Pancreas (tissue), 10 donors: ENCODE data around the gene FHOD1. TPM values are rescaled to one million over a fixed set of nuclear protein-coding genes. Genes with fewer than 3 reads are reported as not detected.
A peak's percentile ranks its signal among the peaks of the same experiment; 100 is the strongest.

Source experiments
- ATAC-seq, 4 donors: fragments of 200-7000 bp; cut with Tn5 transposase; one replicate each; pipeline versions ENCODE4 v1.8.0 to v1.9.1; 2020; ENCODE audit warnings: mild to moderate bottlenecking in 4 of 4, moderate library complexity in 4 of 4
- DNase-seq, 6 donors: peaks; one replicate each; pipeline ENCODE4 v3.0.0-alpha.2; 2020
- FAIRE-seq: peaks from 2 replicates; lab custom pipeline; 2012; peaks lifted over from hg19 to GRCh38; lab: Jason Lieb, UNC
- H3K27ac ChIP-seq, 4 donors: fragments of 200-600 bp; sonication (generic); 1 replicate in 3 of 4; 2 replicates in 1 of 4; pipeline versions ENCODE4 v1.5.0 to v1.8.0; 2020
- H3K27me3 ChIP-seq, 4 donors: fragments of 200-600 bp; one replicate each; pipeline ENCODE4 v1.8.0; 2021
- H3K36me3 ChIP-seq, 3 donors: fragments of 200-600 bp; sonication (generic) in 1 of 3; one replicate each; pipeline versions ENCODE4 v1.5.0 to v1.8.0; 2020 to 2021
- H3K4me1 ChIP-seq, 3 donors: fragments of 200-600 bp; one replicate each; pipeline ENCODE4 v1.8.0; 2021
- H3K4me3 ChIP-seq, 4 donors: fragments of 200-600 bp; sonication (generic) in 2 of 4; one replicate each; pipeline versions ENCODE4 v1.5.0 to v1.8.0; 2020 to 2021
- H3K9me3 ChIP-seq, 4 donors: fragments of 200-600 bp; one replicate each; pipeline ENCODE4 v1.8.0; 2021
- WGBS, 2 donors: extraction: QIAGEN DNeasy Blood & Tissue Kit; methylation state at CpG; one replicate each; pipeline ENCODE4 v1.1.7; 2013; 5-methylcytosine and 5-hydroxymethylcytosine counted together
- intact Hi-C, 3 donors: fragments of 100-400 bp; cut with DNase I; formaldehyde crosslinking; loops; one replicate each; pipeline versions ENCODE4 v1.11.1 to v1.14.2; 2022
- polyA plus RNA-seq, 2 donors: library from polyadenylated mRNA; stranded (reverse); fragments of 200-250 nt; gene quantifications; one replicate each; pipeline ENCODE4 v1.2.3, GENCODE V29; 2013
- total RNA-seq, 6 donors: library from RNA; stranded (reverse); fragmentation: NEBNext Ultra II Directional in 4 of 6; extraction: Animal tissue kit (Norgen Biotek cat#: 25700) in 4 of 6; gene quantifications; one replicate each; pipeline versions ENCODE4 v1.2.1 to v1.2.4, GENCODE V29; 2021 to 2023
- TF ChIP-seq, protein P1 (sequence below), 4 donors: fragments of 200-600 bp; sonication (generic) in 3 of 4; IDR thresholded peaks; one replicate each; pipeline versions ENCODE4 v1.5.0 to v1.8.0; 2021; ENCODE audit warnings: antibody characterized with exemption in 4 of 4
- donor health status: healthy with polysubstance abuse.
- donor health status: DM: no; HTN: no; CAD: no; lungs with moderate emphysema.
- donor health status: DM: no; HTN: no; CAD: no.
- donor health status: control.
- donor health status: control.
- donor health status: Bipolar disorder and iron deficiency.
- donor health status: DM: yes; HTN: yes; CAD: no.
- donor health status: DM: no; HTN: no; CAD: no.
- donor health status: DM: no; HTN: no; CAD: no.
- donor health status: DM: yes; HTN: yes; CAD: no.

FHOD1 gene
- total and polyA plus RNA-seq, 8 donors = 7.8 to 41.2 (median 11.3) TPM

DNA sequence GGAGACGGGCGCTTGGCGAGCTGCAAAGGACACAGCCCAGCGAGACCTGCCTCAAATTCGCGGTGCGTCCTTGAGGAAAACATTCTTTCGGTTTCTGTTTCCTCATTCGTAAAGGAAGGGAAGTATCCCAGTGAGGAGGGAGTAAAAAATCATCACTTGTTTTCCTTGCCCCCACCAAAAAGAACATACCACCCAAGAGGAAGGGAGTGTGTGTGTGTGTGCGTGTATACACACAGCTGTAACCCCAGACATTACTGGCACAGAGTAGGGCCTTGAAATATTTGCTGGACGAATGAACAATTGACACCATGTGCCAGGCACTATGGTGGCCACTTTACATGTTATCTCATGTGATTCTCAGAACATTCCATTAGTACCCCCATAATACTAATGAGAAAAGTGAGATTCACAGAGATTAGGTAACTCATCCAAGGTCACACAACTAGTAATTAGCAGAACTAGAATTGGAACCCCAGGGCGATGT is 61.6 kb downstream of the FHOD1 start:
- Histone ChIP-seq H3K4me1 (peaks cover 4 to 15% (median 12%) of the 10 kb centered on the region in 3 donors), H3K4me3 (peak overlapping the region in 1 of 4 donors; percentile 4), H3K27me3 (no peaks in the 10 kb centered on the region), H3K27ac (no peak overlapping the region), H3K36me3 (no peaks in the 10 kb centered on the region), H3K9me3 (no peaks in the 10 kb centered on the region)
- 6 to 7% methylated on average over 12 of the region's 12 CpGs for WGBS, 2 donors
- DNase-seq = no peak
- no peak for ATAC-seq
- intact Hi-C loops = loop anchor here in 1 of 3 donors (10.0 kb wide), 1 partner anchor 171 kb away; no protein-coding TSS in a partner anchor
- no peak for FAIRE-seq
- TF ChIP-seq, protein P1, sequence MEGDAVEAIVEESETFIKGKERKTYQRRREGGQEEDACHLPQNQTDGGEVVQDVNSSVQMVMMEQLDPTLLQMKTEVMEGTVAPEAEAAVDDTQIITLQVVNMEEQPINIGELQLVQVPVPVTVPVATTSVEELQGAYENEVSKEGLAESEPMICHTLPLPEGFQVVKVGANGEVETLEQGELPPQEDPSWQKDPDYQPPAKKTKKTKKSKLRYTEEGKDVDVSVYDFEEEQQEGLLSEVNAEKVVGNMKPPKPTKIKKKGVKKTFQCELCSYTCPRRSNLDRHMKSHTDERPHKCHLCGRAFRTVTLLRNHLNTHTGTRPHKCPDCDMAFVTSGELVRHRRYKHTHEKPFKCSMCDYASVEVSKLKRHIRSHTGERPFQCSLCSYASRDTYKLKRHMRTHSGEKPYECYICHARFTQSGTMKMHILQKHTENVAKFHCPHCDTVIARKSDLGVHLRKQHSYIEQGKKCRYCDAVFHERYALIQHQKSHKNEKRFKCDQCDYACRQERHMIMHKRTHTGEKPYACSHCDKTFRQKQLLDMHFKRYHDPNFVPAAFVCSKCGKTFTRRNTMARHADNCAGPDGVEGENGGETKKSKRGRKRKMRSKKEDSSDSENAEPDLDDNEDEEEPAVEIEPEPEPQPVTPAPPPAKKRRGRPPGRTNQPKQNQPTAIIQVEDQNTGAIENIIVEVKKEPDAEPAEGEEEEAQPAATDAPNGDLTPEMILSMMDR (IDR thresholded peaks at IDR 0.05) = no peak

DNA sequence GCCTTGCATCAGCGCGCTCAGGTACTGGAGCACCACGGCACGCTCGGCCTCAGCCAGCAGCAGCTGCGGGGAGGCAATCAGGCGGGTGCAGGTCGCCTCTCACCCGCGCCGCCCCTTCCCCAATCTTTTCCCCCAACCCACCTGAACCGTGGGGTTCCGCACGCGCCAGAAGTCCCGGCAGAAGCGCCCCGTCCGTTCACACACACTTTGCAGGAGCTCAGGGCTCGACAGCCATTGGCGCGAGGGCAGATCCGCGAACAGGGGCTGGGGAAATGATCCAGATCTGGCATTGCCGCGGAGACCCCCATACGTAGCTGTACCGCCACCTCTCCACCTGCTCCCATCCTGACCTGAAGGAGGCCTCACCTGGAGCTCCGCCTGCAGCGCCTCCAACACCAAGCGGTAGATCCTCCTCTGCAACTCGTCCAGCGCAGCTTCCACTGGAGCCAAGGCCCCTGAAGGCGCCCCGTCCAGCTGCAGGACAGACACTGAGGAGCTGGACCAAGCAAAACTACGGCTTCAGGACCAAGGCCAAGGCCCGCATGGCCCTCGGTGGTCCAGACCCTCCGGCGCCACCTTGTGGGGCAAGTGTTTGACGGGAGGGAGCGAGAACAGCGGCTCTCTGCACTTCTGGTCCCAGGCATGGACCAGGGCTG is 62.2 kb downstream of the FHOD1 start:
- intact Hi-C loops = loop anchor here in 1 of 3 donors (10.0 kb wide), 1 partner anchor 170 kb away; no protein-coding TSS in a partner anchor
- DNase-seq = peak; percentile 88 to 97 (median 93)
- TF ChIP-seq, protein P1 (IDR thresholded peaks at IDR 0.05) = peak; percentile 64 to 75 (median 74)
- WGBS, 2 donors = 13 to 14% methylated on average over 42 to 43 of the region's 43 CpGs
- peaks cover 4 to 15% (median 12%) of the 10 kb centered on the region in 3 donors for H3K4me1 ChIP-seq
- no peaks in the 10 kb centered on the region for H3K9me3 ChIP-seq
- H3K27ac ChIP-seq = no peak overlapping the region
- no peaks in the 10 kb centered on the region for H3K27me3 ChIP-seq
- no peak for FAIRE-seq
- peak overlapping the region in 2 of 4 donors; percentile 52 to 64 for H3K4me3 ChIP-seq
- no peaks in the 10 kb centered on the region for H3K36me3 ChIP-seq
- peak; percentile 57 to 72 (median 67) for ATAC-seq

DNA sequence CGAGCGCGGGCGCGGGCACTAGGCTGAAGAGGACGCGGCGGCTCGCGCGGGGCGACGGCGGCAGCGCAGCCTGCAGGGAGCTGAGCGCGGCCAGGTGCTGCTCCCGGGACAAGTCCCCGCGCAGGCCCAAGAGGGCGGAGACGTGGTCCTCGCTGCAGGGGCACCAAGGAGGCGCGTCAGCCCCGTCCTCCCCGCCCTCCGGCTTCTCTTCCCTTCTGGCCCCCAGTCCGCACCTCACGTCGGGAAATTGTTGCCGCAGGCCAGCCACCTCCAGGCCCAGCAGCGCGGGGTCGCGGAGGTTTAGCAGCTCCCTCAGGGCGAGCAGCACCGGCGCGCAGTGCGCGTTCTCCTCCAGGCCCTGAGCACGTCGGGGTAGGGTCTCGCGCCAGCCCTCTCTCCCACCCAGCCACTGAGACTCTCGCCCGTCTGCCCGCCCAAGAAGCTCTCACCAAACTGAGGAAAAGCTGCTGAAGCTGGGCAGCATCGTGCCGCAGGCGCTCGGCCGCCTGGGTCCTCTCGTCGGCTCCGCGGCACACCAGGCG is 62.8 kb downstream of the FHOD1 start:
- no peaks in the 10 kb centered on the region for H3K27me3 ChIP-seq
- no peaks in the 10 kb centered on the region for H3K36me3 ChIP-seq
- peak overlapping the region; percentile 52 to 74 (median 64) for H3K4me3 ChIP-seq
- TF ChIP-seq, protein P1 (IDR thresholded peaks at IDR 0.05) = no peak
- peaks cover 4 to 15% (median 12%) of the 10 kb centered on the region in 3 donors for H3K4me1 ChIP-seq
- ATAC-seq = peak; percentile 18 to 35 (median 20)
- no peaks in the 10 kb centered on the region for H3K9me3 ChIP-seq
- intact Hi-C loops = loop anchor here in 1 of 3 donors (10.0 kb wide), 1 partner anchor 170 kb away; no protein-coding TSS in a partner anchor
- peak in 3 of 6 donors; percentile 64 to 86 (median 77) for DNase-seq
- peak overlapping the region; percentile 91 to 98 (median 97) for H3K27ac ChIP-seq
- no peak for FAIRE-seq
- 7% methylated on average over 57 to 59 of the region's 59 CpGs for WGBS, 2 donors

DNA sequence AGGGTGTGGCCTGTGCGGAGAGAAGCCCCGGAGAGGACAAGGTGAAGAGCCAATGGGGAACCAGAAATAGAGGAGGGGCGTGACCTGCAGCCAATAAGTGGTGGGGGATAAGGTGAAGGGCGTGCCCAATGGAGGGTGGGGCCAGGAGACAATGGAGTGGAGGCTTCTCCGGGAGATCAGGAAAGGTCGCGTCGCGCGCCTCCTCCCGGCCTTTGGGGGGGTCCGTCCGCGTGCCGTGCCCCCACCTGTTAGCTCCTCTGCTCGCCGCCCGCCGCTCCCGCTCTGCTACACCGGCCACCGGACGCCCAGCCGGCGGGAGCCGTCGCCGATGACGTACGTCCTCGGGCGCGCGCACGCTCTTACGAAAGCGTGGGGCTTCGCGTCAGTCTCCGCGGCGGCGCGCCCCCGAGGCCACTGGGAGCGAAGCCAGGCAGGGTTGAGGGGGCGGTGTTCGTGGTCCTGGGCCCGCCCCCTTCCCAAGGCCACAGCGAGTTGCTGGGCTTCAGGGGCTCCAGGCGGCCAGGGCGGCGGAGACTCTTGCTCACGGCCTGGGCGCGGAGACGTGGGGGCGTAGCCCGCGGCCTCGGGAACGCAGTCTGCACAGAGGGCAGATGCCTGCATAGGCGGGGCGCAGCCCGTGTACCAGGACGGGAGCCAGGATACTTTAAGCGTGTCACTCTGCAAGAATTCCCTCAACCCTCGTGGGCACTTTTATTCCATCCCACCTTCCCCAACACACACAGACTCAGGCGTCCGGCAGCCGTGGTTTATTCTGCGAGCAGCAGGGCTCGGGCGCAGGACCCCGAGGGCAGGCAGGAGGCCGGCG is 63.4 kb downstream of the FHOD1 start, which contains the start of gene MATCAP1:
TSS of gene MATCAP1 (minus strand) at position 337 of the 826 bp plus-strand sequence. CDS start 3,353 bp downstream, outside the sequence.
- H3K4me3 ChIP-seq = peak within 1 kb of the TSS; percentile 52 to 74 (median 64)
- DNase-seq (peak; percentile 92 to 96 (median 94)), ATAC-seq (peak; percentile 90 to 94 (median 90)), FAIRE-seq (peak; percentile 98)
- no peaks in the 10 kb centered on the region for H3K36me3 ChIP-seq
- intact Hi-C loops = loop anchor here in 1 of 3 donors (10.0 kb wide), 1 partner anchor 169 kb away; no protein-coding TSS in a partner anchor
- no peaks in the 10 kb centered on the region for H3K9me3 ChIP-seq
- TF ChIP-seq, protein P1 (IDR thresholded peaks at IDR 0.05) = no peak
- peak within 1 kb of the TSS; percentile 91 to 98 (median 97) for H3K27ac ChIP-seq
- WGBS, 2 donors = 0 to 1% methylated on average over 71 to 77 of the region's 77 CpGs
- peaks cover 4 to 15% (median 12%) of the 10 kb centered on the region in 3 donors for H3K4me1 ChIP-seq
- H3K27me3 ChIP-seq = no peaks in the 10 kb centered on the region
